SK-N-DZ (cell line): ENCODE results near the gene RPL11.
A peak's percentile ranks its signal among the peaks of the same experiment; 100 is the strongest.
"Not testable (repeated sequence)": the region's sequence is repeated elsewhere in the genome, so short reads cannot be mapped to it uniquely, and the experiment has no call there.

Source experiments
- DNase-seq: peaks from one replicate; pipeline ENCODE4 v3.0.0-alpha.2; 2015; ENCODE audit warnings: low spot score

The RPL11 gene

DNA sequence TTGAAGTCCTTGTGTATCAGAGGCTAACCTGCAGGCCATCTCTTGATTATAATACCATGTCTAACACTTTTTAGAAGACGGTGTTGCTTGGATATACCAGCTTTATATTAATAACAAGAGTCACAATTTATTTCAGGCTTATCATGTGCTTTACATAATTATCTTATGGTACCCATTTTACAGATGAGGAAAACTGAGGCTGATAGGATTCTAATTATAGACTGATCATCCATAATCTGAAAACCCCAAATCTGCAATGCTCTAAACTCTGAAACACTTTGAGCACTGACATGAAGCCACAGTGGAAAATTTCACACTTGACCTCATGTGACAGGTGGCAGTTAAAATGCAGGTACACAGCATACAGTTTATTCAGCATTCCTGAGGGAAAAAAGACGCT, 7.2 kb upstream of the RPL11 start:
- no peak for DNase-seq

DNA sequence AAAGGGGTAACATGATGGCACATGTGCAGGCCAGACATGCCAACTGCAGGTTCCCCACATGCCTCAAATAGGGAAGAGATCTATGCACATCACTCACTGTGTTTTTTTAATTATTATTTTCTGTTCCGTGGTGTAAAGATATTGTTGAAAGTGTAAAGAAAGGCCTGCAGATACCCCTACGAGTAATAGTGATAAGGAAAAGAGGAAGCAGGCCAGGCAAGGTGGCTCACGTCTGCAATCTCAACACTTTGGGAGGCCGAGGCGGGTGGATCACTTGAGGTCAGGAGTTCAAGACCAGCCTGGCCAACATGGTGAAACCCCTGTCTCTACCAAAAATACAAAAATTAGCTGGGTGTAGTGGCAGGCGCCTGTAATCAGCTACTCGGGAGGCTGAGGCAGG, 6.4 kb upstream of the RPL11 start:
- DNase-seq, result not testable (repeated sequence)

DNA sequence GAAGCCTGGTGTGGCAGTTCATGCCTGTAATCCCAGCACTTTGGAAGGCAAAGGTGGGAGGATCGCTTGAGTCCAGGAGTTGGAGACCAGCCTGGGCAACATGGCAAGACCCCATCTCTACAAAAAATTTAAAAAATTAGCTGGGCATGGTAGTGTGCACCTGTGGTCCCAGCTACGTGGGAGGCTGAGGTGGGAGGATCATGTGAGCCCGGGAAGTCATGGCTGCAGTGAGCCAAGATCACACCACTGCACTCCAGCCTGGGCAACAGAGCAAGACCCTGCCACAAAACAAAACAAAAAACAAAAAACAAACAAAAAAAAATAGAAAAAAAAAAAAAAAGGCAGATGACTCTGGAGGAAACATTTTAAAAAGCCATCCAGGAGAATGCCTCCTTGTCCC, 3.9 kb upstream of the RPL11 start:
- DNase-seq, result not testable (repeated sequence)

DNA sequence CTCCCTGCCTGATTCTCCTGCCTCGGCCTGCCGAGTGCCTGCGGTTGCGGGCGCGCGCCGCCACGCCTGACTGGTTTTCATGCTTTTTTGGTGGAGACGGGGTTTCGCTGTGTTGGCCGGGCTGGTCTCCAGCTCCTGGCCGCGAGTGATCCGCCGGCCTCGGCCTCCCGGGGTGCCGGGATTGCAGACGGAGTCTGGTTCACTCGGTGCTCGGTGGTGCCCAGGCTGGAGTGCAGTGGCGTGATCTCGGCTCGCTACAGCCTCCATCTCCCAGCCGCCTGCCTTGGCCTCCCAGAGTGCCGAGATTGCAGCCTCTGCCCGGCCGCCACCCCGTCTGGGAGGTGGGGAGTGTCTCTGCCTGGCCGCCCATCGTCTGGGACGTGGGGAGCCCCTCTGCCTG, 3.3 kb upstream of the RPL11 start:
- not testable (repeated sequence) for DNase-seq

DNA sequence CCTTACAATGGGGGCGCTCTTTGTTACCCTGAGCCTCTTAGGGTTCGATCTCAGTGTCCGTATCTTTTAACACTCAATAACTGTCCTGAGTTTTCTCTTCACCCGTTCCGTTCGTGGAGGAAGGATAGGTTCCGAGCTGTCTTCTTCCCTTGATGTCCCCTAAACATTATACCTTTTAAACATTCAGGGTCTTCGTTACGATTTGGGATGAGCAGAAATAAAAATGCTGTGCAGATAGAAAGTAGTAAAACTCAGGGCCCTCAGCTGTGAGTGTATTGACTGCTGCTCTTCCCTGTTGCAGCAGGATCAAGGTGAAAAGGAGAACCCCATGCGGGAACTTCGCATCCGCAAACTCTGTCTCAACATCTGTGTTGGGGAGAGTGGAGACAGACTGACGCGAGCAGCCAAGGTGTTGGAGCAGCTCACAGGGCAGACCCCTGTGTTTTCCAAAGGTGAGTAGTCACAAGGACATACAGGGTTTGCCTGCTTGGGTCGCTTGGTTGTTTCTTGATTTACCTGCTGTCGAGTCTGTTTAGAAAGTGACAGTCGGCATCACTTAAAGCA, 784 bp downstream of the RPL11 start:
- no peak for DNase-seq

DNA sequence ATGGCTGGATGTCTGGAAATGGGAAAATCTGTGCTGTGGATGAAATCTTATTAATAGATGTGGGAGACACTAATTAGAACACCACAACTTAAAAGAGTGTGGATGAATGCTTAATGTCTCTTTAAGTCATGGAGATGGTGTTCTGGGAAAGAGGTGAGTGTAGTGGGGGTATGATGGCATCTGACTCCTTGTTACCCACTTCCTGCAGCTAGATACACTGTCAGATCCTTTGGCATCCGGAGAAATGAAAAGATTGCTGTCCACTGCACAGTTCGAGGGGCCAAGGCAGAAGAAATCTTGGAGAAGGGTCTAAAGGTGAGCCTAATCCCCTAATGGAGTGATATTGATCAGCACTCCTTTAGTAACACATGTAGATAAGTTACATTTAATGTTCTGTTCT, 2.0 kb downstream of the RPL11 start:
- DNase-seq, result no peak

DNA sequence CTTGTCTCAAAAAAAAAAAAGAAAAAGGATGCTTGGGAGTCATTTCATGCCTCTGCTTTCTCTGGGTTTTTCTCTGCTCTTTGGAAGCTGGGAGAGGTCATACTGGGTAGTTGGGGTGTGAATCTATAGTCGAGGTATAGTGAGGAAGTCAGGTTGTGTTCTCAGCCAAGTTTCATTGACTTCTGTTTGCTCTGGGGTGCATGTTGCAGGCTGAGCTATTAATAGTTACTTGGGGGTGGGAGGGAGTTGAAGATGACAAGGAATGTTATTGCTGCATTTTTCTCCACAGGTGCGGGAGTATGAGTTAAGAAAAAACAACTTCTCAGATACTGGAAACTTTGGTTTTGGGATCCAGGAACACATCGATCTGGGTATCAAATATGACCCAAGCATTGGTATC, 2.8 kb downstream of the RPL11 start:
- DNase-seq, result no peak

DNA sequence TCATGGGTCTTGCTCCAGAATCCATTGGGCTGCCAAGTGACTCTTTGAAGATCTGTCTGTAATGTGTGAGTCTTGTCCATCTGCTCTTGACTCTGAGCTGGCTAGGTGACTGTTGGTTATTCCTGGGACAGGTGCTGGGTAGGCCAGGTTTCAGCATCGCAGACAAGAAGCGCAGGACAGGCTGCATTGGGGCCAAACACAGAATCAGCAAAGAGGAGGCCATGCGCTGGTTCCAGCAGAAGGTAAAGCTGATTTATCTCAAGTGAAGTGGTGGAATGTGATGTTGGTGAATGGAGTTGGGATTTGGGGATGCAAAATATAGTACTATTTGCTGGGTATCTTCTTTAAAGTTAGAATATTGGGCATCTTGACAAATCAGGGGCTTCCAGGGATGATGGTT, 4.1 kb downstream of the RPL11 start:
- DNase-seq, result no peak

DNA sequence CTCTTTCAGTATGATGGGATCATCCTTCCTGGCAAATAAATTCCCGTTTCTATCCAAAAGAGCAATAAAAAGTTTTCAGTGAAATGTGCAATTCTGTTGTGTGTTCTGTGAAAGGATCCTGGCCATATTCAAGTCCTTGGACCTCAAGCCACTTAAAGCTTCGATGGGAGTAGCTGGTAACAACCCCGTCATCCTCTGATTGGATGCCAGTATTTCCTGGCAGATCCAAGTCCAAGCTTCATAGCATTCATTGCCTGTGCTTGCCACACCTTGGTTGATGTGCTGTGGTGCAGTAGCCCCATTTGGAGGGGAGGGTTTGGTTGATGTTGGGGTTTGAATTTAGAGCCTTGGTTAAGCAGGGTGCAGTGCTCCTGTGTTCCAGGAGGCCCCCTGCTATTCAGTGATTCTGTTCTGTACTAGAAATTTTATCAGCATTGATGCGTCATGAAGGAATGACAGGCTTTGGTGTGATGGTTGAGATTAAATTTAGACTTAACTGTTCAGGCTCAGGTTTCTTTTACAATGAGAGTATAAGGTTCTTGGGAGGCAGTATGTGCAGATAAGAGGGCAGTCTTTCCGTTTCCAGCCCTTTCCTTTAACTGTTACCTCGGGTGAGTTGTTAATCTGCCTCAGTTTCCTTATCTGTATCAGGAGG, 4.9 kb downstream of the RPL11 start:
- DNase-seq, result no peak

DNA sequence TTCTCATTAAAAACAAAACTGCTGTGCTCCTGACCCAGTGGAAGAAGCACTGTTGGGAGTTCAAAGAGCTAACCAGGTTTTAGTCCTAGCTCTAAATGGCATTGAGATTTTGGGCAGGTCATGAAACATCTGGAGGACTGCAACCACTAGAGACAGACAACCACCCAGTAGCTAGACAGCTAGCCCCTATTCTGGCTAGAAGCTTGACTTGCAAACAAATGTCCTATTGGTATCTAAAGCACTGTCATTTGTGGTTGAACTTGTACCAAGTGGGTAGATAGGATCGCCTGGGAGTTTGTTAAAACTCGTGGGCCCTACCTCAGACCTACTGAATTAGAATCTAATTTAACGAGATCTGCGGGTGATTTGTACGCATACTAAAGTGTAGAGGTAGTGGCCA, 6.9 kb downstream of the RPL11 start:
- no peak for DNase-seq

DNA sequence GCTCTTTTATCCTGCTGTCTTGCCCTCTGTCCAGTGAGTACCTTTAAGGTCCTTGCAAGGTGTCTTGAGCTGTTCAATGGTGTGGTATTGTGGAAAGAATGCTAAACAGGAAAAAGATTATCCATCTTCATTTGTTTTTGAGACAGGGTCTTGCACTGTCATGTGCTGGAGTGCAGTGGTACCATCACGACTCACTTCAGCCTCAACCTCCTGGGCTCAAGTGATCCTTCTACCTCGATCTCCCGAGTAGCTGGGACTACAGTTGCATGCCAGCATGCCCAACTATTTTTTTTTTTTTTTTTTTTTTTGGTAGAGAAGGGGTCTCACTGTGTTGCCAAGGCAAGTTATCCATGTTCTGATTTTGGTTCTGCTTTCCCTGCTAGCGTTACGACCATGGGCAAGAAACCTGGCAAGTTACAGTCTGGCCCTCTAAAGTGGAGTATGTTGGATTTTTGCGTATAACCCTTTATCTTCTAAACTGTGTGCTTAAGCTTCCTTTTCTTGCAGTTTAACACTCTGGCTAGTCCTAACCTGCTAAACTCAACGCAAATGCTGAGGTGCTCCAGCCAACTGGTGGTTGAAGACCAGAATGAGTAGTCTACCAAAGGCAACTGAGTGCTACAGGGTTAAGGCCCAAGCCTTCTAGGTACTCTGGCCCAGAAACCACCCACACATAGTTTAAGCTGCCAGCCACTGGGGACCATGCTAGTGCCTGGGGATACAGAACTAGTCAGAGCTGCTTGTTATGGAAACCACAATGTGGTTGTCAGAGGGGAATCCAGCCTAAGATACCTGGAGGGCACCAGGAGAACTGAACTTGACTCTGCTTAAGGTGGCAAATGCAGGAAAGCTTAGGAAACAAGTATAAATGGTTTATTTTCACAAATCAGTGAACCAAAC, 7.9 kb downstream of the RPL11 start:
- DNase-seq, result no peak

DNA sequence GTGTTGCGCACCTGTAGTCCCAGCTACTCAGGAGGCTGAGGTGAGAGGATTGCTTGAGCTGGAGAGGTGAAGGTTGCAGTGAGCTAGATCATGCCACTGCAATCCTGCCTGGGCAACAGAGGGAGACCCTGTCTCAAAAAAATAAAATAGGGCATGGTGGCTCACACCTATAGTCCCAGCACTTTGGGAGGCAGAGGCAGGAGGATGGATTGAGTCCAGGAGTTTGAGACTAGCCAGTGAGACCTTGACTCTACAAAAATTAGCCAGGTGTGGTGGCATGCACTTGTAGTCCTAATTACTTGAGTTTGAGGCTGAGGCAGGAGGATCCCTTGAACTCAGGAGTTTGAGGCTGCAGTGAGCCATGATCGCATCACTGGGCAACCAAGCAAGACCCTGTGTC, 9.7 kb downstream of the RPL11 start:
- no peak for DNase-seq

DNA sequence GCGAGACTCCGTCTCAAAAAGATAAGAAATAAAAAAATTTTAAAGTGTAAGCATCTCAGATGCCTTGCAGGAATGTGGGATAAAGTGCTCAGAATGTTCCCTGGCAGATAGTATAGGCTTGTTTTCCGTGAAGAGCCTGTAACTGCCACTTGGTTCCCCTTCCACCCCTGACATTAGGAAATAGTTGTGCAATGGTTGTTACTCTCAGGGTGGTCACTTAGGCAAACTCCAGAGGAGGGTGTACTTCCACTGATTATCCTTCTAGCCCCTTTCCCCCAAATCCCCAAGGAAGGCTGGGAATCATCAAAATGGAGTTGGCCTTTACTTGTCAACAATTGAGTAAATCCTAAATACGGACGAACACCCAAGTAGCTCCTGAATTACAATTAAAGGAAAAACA, 10.4 kb downstream of the RPL11 start:
- DNase-seq, result no peak

DNA sequence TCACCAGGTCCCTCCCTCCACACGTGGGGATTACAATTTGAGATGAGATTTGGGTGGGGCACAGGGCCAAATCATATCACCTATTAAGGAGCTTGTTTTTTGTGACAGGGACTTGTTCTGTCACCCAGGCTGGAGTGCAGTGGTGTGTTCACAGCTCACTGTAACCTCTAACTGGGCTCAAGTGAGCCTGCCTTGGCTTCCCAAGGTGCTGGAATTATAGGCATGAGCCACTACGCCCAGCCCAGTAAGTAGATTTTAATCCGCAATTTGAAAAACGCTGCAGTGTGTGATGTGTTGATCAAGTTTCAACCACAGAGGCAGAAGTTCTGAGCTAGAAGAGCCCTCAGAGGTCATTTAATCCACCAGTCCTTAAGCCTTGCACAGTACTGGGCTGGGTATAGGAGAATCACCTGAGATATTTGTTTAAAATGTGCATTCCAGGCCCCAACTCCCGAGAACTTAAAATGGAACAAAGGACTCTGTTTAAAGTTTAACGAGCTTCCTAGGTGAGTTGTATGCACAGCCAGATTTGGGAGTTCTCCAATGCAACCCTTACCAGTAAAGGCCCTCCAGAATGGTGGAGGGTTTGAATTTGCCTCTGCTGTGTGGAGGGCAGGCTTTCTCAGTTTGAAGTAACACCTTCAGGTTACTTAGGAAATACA, 13.4 kb downstream of the RPL11 start:
- no peak for DNase-seq

DNA sequence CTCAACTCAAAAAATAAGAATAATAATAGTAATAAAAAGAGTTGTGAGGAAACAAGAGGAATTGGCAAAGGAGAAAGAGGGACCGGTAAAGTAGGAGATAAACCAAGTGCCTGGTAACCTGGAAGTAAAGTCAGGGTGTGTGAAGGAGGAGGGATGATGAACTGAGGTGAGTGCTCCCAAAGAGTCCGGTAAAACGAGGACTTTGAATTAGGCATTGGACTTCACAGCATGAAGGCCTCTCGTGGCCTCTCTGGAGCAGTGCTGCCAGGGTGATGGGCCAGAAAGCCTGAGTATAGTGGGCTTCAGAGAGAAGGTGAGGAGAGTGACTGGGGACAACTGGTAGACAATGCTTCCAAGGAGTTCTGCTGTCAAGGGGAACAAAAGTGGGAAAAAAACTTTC, 17.6 kb downstream of the RPL11 start:
- no peak for DNase-seq

DNA sequence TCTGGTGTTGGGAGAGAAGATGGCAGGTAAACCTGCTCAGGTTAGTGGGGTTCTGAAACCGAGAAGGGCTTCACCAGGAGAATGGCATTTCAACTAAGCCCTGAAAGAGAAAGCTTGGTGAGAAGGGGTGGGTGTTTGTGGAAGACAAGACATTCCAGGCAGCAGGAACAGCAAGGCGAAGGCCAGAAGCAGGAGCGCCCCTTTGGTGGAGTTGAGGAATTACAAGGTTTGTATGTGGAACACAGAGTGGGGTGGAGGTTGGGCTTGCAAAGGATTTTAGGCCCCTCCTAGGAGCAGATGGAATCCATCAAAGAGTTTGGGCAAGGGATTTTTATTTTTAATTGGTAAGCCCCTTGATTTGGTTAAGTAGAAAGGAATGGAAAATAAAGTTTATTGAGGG, 26.9 kb downstream of the RPL11 start:
- peak; percentile 47 for DNase-seq

DNA sequence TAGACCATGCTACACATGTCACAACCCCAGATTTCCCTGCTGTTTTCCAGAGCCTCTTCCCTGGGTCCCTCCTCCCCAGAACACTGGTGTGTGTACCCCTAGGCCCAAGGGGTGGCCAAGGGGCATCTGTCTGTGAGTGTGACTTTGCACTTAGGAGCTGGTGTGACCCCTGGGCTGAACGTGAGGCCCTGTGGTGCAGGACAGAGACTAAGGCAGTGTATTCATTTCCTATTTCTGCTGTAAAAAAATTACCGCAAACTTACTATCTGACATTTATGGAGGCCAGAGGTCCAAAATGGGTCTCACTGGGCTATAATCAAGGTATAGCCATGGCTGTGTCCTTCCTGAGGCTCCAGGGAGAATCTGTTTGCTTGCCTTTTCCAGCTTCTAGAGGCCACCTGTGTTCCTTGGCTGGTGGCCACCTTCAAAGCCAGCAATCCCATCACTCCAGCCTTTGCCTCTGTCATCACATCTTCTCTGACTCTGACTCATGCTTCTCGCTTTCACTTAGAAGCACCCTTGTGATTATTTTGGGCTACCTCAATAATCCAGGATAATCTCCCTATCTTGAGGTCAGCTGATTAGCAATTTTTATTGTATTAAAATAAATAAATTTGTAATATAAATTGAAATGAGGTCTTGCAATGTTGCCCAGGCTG, 27.7 kb downstream of the RPL11 start:
- no peak for DNase-seq

DNA sequence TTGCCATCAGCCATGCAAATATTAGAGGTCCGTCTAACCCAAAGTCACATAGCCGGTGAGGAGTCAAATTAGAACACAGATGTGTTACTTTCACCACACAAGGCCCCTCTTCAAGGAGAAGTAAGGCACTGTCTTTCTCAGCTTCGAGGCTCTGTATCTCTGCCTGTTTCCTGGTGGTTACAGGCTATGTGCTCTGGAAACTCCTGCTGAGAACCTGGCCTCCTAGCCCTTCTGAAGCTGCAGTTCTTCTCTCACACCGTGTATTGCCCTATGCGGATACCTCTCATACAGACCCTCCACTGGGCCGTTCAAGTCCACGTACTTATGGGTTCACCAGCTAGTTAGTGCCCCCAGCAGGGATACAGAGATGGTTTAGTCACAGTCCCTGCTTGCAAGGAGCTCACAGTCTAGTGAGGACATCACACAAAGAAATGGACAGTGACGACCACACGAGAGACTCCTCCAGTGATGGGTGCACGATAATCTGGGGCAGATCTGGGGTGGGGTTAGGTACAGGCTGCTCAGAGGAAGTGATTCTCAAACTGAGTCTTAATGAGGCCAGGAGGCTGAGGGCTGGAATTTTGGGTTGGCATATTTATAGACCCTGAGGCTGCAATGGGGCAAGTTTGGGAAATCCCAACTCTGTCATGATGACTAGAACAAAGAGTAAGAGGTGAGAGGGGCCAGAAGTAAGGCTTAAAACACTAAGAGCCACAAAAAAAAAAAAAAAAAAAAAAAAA, 28.8 kb downstream of the RPL11 start:
- no peak for DNase-seq

DNA sequence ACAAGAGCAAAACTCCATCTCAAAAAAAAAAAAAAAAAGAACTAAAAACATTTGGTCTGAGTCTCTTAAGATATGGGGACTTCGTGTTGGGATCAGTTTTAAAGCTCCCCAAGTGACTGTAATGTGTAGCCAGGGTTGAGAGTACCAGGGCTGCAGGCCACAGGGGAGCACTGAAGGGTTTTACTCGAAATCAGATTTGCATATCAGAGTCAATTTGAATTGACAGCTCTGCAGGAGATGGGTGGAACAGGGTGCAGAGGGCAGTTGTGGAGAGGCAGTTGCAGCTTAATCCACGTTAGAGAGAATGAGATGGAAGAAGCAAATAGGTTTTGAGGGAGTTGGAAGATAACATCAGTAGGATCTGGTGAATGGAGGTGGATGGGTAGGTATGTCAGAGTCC, 31.0 kb downstream of the RPL11 start:
- no peak for DNase-seq

DNA sequence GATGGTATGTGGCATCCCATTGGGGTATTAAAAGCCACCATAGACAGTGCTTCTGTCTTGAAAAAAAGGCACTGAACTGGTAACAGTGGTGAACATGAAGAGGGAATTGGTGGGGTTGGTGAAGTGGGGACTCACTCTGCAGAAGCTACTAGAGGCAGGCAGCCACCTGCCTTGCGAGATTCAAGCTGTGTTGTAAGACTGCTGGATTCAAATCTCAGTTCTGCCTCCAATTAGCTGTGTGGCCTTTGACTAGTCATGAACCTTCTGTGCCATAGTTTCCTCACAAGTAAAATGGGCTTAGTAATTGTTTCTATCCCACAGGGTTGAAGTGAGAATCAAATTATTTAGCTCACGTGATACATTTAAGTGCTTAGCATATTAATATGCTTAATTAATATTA, 35.1 kb downstream of the RPL11 start:
- no peak for DNase-seq

DNA sequence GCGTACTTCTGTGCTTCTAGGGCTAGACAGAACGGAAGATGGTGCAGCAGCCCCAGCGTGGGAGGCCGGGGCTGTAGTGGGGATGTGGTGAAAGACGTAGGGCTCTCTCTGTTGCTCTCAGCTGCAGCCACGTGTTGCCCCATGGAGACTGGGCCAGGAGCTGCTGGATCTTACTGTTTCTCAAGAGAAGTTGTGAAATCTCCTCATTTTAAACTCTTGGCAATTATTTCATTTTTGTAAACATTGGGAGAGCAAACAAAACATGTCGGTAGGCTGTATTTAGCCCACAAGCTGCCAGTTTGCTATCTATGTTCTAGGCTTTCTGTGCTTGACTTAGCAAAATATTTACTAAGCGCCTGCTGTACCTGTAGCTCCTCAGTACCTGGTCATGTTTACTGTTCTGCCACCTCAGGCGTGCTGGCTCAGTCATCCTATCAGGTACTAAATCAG, 35.8 kb downstream of the RPL11 start:
- DNase-seq, result no peak
